HG03558 (cell line): Measurements from ENCODE around the gene TSHZ3.

Source experiments
- ATAC-seq: cut with Tn5 transposase; IDR thresholded peaks from one replicate; pipeline ENCODE4 v1.9.1; 2021; ENCODE audit warnings: moderate number of reproducible peaks; ENCODE audit not compliant: unreplicated experiment; ENCODE audit errors: extremely low read depth

Gene TSHZ3

DNA sequence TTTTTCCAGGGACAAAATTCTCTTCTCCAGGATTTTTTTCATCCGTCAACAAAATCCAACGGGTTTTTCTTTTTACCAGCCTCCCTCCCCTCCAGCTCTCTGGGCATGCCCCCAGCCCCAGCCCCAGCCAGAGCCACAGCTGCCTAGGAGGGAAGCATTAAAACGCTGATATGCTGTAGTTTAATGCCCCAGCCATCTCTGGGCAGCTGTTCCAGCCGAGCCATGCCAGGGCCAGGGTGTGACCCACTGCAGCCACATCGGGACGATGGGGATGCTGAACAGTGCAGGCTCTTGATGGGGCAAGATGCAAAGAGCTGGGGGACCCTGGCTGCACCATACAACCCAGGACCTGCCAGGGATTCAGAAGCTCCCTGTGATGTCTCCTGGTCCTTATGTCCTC is 32.1 kb downstream of the TSHZ3 start:
- no peak for ATAC-seq

DNA sequence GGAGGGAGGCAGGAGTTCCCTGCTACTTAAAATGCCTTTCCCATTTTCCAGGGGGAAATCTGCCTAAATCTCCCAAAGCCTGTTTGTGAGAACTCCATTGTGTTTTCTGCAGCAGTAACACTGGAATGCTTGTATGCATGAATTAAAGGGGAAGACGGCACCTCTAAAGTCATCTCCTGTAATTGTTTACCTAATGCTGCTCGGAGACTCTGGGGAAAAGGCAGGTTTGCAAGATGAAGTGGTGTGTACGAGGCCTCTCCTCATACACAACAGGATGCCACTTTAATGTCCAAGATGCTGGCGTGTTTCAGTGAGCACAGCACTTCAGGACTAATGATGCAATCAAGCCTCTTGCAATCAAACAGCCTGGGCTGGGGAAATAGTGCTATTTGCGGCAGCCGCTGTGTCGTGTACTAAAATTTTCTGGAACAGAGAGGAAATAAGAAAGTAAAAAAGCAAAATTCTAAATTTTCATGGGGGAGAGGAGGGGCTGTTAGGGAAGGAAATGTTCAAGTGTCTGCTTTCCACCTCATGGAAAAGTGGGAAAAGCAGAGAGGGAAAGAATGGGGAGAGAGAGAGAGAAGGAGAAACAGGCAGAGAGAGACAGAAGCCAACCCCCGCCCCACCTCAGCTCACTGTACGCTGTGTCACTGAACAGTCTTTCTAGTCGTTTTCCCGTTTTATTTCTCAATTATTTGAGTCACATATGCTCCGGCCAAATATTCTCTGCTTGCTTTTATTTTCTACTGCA is 32.9 kb downstream of the TSHZ3 start:
- ATAC-seq = no peak

DNA sequence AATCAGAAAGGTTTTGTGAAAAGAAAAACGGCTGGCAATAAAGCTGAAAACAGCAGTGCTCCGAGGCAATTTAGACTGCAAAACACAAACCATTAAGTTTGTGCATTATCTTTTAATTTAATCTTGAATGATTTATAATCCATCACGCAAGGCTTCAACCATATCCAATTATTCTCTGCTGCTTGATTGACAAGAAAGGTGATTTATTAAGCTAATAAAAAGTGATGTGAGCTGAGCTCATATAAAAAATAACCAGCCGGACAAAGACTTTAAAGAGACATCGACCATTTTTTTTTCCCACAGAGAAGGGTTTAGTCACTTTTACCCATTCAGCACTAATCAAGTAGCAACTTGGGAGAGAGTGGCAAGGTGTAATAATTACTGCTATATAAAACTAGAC is 33.6 kb downstream of the TSHZ3 start:
- ATAC-seq = no peak

DNA sequence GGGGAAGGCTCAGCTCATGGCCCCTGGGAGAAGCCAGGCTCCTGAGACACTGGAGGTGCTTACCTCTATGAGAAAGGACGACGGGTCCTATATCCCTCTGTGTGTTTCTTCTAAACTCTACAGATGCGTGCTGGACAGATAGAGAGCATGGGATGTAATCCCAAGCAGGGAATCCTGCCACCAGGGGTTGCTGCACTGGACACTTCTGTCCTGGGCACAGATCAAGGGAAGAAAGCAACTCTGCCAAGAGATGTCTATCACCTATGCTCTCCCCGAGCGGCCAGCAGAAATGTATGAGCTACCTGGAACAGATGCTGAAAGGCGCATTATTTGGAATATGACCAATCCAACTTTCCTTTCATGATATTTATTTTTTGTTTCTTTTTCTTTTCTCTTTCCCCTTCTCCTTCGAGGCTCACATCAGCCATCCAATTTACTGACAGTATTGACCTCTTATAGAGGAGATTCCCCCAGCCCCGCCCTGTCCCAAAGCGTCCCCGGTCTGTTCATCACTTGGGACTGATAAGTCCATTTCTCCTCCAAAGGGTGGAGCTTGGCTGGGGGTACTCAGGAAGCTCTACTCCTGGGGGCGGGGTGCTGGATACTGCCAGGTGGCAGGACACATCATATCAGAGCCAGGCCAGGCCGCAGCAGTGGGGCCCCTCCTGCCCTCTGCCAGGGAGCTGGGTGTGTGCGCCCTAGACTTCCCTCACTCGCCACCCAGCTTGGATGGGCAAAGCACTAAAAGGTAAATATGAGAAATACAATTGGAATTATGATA is 34.2 kb downstream of the TSHZ3 start:
- no peak for ATAC-seq

DNA sequence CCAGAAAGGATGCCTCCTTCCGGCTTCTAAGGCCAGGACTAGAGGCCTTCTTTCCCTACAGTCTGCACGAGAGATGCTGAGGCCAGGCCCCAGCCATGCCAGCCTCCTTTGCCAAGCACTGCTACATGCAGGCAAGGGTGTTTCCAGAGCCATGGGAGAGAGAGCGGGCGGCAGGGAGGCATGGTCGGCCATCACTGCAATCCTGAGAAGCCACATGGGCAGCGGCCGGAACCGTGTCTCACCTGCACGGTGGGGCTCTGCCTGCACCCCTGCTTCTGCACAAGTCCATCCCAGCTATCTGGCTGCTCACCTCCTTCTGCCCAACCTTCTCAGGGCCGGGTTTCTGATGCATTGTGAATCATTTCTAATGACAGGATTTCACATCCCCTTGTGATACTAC is 35.1 kb downstream of the TSHZ3 start:
- ATAC-seq = no peak

DNA sequence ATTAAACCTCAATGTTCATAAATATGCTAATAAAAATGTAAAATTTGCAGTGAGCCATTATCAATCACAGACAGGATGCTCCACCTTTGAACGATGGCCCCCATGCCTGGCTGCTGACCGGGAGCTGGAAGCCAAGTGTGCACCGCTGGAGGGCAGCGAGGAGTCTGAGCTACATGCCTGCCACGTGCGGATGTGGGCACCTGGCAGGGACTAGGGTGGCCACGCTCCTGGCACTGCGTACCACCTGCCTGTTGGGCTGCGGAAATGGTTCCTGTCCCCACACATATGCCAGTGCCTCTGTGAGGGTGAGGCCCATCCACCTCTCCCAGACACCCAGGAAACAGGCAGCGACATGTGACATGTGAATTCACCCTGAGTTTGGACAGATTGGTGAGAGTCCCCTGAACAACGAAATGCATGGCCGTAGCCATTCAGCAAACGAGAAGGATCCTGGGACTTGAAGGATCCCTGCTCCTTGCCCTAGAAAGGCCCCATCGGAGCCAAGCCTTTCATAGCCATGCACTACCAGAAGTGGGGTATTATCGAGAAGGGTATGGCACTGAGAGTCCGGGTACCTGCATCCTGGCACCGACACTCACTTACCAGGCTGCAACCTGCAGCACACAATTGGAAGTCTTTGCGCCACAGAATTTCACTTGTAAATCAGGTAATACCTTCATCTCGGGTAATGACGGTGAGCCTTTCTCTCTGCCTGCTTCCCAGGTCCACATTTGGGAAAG is 35.8 kb downstream of the TSHZ3 start:
- no peak for ATAC-seq

DNA sequence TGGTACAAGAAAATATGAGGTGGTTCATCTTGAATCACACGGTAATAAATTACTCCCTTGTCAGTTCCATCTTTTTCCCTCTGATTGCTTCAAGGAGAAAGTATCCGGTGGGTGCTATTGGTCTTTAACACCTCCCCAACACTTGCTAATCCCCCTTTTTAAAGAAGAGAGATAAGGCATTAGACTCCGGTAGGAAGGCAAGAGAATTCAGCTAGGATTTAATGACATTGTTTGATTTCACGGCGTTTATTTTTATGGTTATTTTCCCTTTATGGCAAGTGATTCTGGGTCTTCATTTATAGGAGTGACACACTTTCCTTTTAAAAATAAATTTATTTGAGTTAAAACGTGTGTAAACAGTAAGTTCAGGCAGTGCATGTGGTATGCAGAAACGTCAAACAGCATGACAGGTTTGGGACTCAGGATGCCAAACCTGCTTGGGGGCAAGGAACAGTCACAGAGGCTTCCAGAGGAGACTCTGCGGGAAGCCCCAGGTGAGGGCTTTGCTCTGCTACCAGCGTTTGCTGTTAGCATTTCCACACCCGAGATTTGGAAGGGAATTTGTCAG is 36.5 kb downstream of the TSHZ3 start:
- ATAC-seq = no peak

DNA sequence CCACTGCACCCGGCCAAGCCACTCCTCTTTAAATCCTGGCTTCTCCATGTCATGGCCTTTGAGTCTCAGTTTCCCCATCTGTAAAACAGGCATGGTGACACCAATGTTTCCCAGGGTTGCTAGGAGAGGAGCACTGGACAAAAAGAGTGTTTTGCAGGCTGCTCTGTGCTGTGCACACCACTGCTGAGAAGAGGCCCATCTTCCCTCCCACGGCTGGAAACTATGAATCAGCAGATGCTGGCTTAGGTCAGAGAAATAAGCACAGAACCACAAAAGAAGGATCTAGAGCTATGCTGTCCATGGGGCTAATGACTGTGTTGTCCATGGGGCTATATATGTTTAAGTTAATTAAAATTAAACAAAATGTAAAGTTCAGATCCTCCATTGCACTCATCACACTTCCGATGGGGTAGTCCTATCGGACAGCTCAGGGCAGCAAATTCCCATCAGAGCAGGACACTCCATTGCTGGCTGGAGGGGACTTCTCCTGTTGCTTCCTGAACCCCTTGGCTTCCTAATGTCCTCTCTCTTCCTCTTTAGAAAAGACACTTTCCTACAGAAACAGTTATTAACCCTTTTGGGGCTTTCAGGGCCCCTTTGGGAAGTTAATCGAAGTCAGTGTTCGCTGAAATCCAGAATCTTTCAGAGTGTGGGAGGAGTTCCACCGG is 37.1 kb downstream of the TSHZ3 start:
- no peak for ATAC-seq

DNA sequence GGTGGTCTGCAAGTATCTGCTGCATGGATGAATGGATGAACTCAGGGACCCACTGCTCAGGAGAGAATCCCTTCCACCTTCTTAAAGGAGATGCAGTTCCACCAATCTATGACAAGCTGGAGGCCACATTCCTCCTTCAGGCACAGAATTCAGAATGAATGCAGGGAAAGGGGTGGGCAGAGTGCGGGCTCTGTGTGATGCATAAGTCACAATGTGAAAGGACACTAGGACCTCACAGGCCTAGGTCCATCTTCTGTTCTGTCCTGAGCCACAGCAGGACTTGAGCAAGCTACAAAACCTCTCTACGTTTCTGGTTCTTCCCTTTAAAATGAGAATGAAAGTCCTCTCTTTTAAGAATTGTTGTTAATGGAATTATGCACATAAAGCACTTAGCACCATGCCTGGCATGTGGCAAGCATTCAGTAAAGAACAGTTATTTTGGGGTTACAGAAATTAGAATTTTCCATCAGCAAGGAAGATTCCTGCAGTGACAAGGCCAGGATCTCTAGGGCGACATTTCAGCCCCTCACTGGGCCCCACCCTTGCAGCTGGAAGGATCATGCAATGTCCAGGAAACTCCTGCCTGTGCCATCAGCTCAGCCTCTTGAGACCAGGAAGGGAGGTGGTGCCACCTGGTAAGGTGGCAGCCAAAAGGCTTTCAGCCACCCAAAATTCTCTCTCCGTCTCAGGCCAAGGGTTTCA is 38.7 kb downstream of the TSHZ3 start:
- ATAC-seq = no peak

DNA sequence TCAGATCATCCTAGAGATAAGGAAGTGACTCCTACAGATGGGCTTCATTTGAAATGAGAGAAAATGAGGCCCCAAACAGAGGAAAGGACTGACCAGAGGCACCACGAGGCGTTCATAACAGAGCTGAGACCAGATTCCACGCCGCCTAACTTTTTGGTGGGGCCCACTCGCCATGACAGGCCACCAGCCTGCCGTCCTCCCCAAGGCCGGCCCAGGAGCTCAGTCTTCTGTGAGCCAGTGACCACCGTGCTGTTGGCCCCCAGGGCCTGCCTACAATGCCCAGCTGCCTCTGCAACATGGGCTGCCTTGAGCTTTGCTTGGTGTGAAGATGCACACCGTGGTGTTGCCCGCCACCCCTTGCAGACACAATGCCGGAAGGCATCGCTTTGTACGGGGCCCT is 40.5 kb downstream of the TSHZ3 start:
- ATAC-seq = no peak

DNA sequence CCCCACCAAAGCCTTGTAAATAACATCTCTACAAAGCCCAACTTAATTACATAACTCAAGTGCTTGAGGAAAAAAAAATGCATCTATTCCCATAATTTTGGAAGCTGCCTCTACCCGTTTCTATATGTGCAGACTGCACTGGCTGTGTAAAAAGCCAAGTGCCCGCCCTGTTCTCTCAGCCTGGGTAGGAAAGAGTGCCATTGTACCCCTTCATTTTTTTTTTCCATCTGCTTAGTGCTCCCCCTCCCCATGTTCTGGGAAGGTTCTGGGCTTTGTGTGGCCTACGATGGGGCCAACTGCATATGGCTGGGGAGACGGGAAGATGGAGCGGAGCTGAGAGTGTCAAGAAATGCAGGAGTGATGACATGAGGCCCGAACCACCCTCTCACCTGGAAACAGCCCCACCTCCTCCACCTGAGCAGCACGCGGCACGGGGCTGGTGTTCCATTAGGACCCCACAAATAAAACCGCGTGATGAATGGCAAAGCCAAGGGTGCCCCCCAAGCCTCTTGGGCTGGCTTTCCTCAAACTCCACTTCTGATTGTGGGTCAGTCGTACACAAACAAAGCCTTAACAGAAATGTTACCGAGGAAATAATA is 42.1 kb downstream of the TSHZ3 start:
- ATAC-seq = no peak

DNA sequence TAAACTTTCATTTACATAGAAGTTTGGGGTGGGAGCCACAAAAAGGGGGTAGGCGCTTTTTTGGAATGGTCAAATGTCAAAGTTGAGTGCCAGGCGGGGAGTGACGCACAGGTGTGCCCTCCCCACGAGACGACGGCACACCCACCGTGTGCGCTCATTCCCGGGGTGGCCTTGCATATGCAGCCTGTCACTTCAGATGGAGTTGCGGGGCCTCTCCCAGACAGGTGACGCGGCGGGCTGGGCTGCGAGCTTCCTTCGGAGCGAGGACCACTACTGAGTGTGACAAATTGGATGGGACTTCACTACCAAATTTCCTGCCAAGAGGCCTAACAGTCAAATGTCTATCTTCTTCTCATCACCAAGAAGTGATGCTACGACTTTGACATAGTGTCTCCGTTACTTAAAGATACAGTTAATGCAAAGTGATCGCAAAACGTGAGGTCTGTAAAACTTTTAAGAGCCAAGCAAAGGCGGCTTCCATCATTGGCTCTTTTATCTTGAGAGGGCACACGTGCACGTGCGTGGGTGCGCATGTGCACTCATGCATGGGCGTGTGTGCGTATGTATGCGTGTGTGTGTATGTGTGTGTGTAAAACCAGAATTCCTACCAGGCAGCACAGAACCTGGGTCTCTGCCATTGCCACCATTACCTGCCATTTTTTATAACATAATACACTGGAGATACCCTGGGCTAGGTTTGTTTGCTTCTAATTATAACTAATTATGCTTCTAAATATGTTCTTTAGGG is 43.1 kb downstream of the TSHZ3 start:
- ATAC-seq = no peak

DNA sequence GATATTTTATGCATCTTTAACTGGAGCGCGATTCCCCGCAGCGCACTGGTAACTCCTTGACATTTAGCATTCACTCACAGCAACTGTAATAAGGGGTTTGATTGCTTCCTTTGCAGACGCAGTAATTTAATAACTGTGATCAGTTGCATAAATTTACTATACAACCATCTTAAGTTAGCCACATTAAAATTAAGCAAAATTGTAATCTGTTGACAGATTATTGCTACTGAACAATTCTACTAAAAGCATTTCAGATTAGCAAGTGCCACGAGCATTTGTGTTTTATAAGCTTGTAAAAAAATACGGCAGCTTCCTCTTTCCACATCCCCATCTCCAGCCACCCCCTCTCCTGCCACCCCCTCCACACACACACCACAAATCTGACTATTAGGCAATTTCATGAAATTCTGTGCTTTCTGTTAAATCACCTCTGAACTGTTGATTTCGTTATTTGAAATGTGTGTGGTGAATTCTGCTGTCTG is 44.4 kb downstream of the TSHZ3 start:
- ATAC-seq = no peak

DNA sequence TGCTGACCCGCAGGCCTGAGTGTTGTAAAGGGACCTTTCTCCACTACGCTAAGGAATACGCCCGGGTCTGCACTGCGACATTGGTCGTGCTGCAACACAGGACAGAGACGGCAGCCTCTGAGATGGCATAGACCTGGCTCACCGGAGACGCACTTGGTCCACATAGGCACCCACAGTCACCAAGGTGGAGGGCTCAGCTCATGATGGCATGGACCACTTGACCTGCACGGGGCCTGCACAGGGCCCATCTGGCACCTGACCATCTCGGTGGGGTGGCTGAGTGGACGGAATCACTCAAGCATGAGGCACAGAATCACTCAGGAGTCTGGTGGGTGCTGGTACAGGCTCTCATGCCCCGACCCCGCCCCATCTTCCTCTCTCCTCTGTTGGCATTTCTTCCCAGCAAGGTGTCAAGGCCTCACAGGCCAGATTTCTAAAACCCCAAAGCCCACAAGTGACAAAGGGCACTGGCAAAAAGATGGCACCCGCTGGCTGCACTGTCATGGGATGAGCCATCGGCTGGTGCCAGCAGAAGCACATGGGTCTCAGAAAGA is 45.9 kb downstream of the TSHZ3 start:
- ATAC-seq = no peak

DNA sequence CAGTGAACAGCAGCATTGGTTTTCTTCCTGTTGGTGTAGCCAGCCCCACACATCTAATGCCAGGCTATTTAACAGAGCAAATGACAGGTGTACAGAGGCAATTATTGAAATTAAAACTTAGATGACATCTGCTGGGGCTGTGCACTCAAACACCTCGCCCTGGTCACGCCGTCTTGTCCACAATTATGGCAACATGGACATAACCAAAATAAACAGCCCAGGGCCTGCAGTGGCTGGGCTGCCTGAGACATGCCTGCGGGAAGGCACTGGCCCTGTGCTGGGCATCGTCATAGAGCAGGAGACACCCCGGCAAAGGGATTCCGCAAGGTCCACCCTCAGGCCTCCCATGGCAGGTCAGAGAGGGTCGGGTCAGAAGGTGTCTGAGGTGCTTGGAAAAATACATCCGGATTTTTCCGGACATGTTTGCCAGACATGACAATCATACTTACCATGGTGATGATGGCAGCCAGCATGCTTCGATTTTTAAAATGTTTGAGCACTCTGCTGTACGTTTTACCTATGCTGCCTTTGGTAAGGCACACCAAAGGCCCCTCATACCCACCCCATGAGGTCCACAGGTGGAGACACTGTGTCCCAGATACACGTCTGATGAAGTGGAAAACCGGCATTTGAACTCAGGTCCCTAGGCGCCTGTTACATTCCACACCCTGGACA is 47.8 kb downstream of the TSHZ3 start:
- ATAC-seq = no peak

DNA sequence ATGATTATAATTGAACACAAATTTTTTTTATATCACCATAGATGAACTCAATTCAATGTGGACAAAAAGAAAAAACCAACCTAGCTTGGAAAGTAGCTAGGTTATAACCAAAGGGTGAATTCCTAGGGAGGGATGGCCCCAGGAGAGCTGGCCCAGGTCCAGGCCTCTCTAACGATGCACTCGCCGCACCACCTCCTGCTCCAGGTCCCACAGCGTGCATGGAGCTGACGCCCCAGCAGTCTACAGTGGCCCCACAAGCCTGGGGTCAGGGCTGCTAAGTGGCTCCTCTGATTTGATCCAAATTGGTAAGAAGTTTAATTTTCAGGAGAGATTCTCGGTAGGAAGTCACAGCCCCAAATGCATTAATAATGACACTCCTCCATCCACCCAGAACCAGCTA is 48.8 kb downstream of the TSHZ3 start:
- no peak for ATAC-seq

DNA sequence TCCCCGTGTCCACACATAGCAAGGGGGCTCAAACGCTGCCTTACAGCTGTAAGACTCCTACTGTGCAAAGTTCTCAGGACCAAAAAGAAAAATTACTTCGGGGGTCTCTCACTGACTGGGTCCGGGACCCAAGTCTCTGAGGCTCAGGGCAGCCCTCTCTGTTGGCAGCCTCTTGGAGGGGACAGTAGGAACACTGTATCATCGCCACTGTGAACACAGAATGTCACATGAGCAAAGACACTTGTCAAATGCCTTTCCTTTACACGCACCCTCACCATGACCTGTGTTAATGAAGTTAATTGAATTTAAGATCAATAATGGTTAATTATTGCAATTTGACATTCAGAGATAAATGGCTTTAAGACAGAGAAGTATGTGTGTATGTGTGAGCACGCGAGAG is 49.6 kb downstream of the TSHZ3 start:
- no peak for ATAC-seq

DNA sequence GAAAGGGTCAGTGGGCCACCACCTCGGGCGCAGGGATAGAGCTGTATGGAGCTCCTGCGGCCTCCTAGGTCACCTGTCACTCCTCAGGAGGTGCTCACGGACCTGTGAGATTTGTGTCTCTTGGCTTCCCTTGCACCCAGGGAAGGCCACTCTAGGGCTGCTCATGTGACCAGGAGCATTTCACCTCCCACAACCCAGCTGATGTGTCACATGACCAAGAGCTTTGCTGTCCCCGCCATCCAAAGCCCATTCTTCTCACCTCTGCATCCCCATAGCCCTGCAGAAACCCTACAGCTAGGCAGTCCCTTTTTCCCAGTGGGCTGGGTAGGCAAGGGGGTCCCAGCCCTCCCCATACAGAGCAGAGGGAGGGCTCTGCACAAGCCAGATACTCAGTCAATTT is 51.2 kb downstream of the TSHZ3 start:
- ATAC-seq = no peak
